ENCODE measurements around the gene BCL2L2.
"Not testable (repeated sequence)": the region's sequence is repeated elsewhere in the genome, so short reads cannot be mapped to it uniquely, and the experiment has no call there.

The BCL2L2 gene

GRCh38 chr14:23306412-23307145 is at the start of gene BCL2L2:
Gene BCL2L2 (plus strand): TSS chr14:23306833. CDS start chr14:23307768, 935 bp downstream.
- peak; percentile 33 to 94 (median 86) for DNase-seq

GRCh38 chr14:23258256-23258655 is 48.4 kb upstream of the BCL2L2 start:
- no peak for DNase-seq

- no peak for DNase-seq
Measured at GRCh38 chr14:23259426-23259825, 47.2 kb upstream of the BCL2L2 start.

GRCh38 chr14:23260849-23261248 is 45.8 kb upstream of the BCL2L2 start:
- DNase-seq = not testable (repeated sequence)

- no peak for DNase-seq
Measured at GRCh38 chr14:23269193-23269592, 37.4 kb upstream of the BCL2L2 start.

GRCh38 chr14:23275412-23275811 is 31.2 kb upstream of the BCL2L2 start:
- no peak for DNase-seq

- DNase-seq = no peak
Measured at GRCh38 chr14:23277189-23277588, 29.4 kb upstream of the BCL2L2 start.

GRCh38 chr14:23277928-23278327 is 28.7 kb upstream of the BCL2L2 start:
- not testable (repeated sequence) for DNase-seq

GRCh38 chr14:23281247-23281646 is 25.4 kb upstream of the BCL2L2 start:
- DNase-seq = no peak

- DNase-seq = peak in 1 of 56 donors; percentile 19
Measured at GRCh38 chr14:23284654-23285529, 21.7 kb upstream of the BCL2L2 start.

- DNase-seq = no peak
Measured at GRCh38 chr14:23285530-23286019, 21.1 kb upstream of the BCL2L2 start.

- peak; percentile 82 to 100 (median 98) for DNase-seq
Measured at GRCh38 chr14:23286020-23286901, 20.4 kb upstream of the BCL2L2 start, which contains the start of gene HOMEZ. Gene HOMEZ (minus strand): TSS chr14:23286132. CDS start chr14:23285952, 180 bp downstream.

GRCh38 chr14:23286902-23287479 is 19.6 kb upstream of the BCL2L2 start:
- no peak for DNase-seq

- peak in 30 of 56 donors; percentile 10 to 58 (median 28) for DNase-seq
Measured at GRCh38 chr14:23294734-23295561, 11.7 kb upstream of the BCL2L2 start.

GRCh38 chr14:23296012-23296777 is 10.4 kb upstream of the BCL2L2 start:
- DNase-seq = no peak

- no peak for DNase-seq
Measured at GRCh38 chr14:23297096-23297495, 9.5 kb upstream of the BCL2L2 start.

- DNase-seq = no peak
Measured at GRCh38 chr14:23297611-23298277, 8.9 kb upstream of the BCL2L2 start.

All from amygdala (tissue), 56 donors.